ENCODE results near the gene DNAJB6. TPM values are rescaled to one million over a fixed set of nuclear protein-coding genes. Genes with fewer than 3 reads are reported as not detected.

The DNAJB6 gene
- polyA plus RNA-seq, 3 donors: 152 to 157 (median 156) TPM

GRCh38 chr7:157431173-157431950, 94.6 kb downstream of the DNAJB6 start:
- no peak for DNase-seq (ENCODE audit: extremely low read depth in 1 of 11, low read depth in 9 of 11, low spot score in 4 of 11)

GRCh38 chr7:157431951-157432540, 95.2 kb downstream of the DNAJB6 start:
- no peak for DNase-seq (ENCODE audit: extremely low read depth in 1 of 11, low read depth in 9 of 11, low spot score in 4 of 11)

- peak in 8 of 11 donors; percentile 9 to 37 (median 30) for DNase-seq (ENCODE audit: extremely low read depth in 1 of 11, low read depth in 9 of 11, low spot score in 4 of 11)
Observed at GRCh38 chr7:157432541-157432956, 95.7 kb downstream of the DNAJB6 start.

- DNase-seq (ENCODE audit: extremely low read depth in 1 of 11, low read depth in 9 of 11, low spot score in 4 of 11): peak in 9 of 11 donors; percentile 12 to 41 (median 29)
Observed at GRCh38 chr7:157432957-157433576, 96.3 kb downstream of the DNAJB6 start.

- no peak for DNase-seq (ENCODE audit: extremely low read depth in 1 of 11, low read depth in 9 of 11, low spot score in 4 of 11)
Observed at GRCh38 chr7:157433628-157434027, 96.8 kb downstream of the DNAJB6 start.

GRCh38 chr7:157434231-157434630, 97.4 kb downstream of the DNAJB6 start:
- no peak for DNase-seq (ENCODE audit: extremely low read depth in 1 of 11, low read depth in 9 of 11, low spot score in 4 of 11)

- no peak for DNase-seq (ENCODE audit: extremely low read depth in 1 of 11, low read depth in 9 of 11, low spot score in 4 of 11)
Observed at GRCh38 chr7:157434701-157435100, 97.9 kb downstream of the DNAJB6 start.

- no peak for DNase-seq (ENCODE audit: extremely low read depth in 1 of 11, low read depth in 9 of 11, low spot score in 4 of 11)
Observed at GRCh38 chr7:157436076-157436475, 99.3 kb downstream of the DNAJB6 start.

GRCh38 chr7:157436763-157437480, 100.1 kb downstream of the DNAJB6 start:
- DNase-seq (ENCODE audit: extremely low read depth in 1 of 11, low read depth in 9 of 11, low spot score in 4 of 11): no peak

- DNase-seq (ENCODE audit: extremely low read depth in 1 of 11, low read depth in 9 of 11, low spot score in 4 of 11): no peak
Observed at GRCh38 chr7:157437519-157438061, 100.8 kb downstream of the DNAJB6 start.

- no peak for DNase-seq (ENCODE audit: extremely low read depth in 1 of 11, low read depth in 9 of 11, low spot score in 4 of 11)
Observed at GRCh38 chr7:157438121-157439025, 101.6 kb downstream of the DNAJB6 start.

- no peak for DNase-seq (ENCODE audit: extremely low read depth in 1 of 11, low read depth in 9 of 11, low spot score in 4 of 11)
Observed at GRCh38 chr7:157439149-157439548, 102.3 kb downstream of the DNAJB6 start.

- DNase-seq (ENCODE audit: extremely low read depth in 1 of 11, low read depth in 9 of 11, low spot score in 4 of 11): no peak
Observed at GRCh38 chr7:157439761-157440160, 103.0 kb downstream of the DNAJB6 start.

GRCh38 chr7:157440346-157441022, 103.7 kb downstream of the DNAJB6 start:
- DNase-seq (ENCODE audit: extremely low read depth in 1 of 11, low read depth in 9 of 11, low spot score in 4 of 11): no peak

GRCh38 chr7:157441023-157441399, 104.2 kb downstream of the DNAJB6 start:
- no peak for DNase-seq (ENCODE audit: extremely low read depth in 1 of 11, low read depth in 9 of 11, low spot score in 4 of 11)

GRCh38 chr7:157442456-157442855, 105.7 kb downstream of the DNAJB6 start:
- no peak for DNase-seq (ENCODE audit: extremely low read depth in 1 of 11, low read depth in 9 of 11, low spot score in 4 of 11)

GRCh38 chr7:157442993-157443831, 106.4 kb downstream of the DNAJB6 start:
- no peak for DNase-seq (ENCODE audit: extremely low read depth in 1 of 11, low read depth in 9 of 11, low spot score in 4 of 11)

Data from renal cortex interstitium (tissue), 11 donors.